SK-N-MC (cell line): ENCODE results near the gene ITPRIPL1.

Source experiments
- EZH2 ChIP-seq: fragments of 200-600 bp; sonication (generic); IDR thresholded peaks from one replicate; pipeline ENCODE4 v1.6.1; 2017; ENCODE audit warnings: antibody characterized with exemption
- POLR2AphosphoS5 ChIP-seq: IDR thresholded peaks from 2 replicates; pipeline ENCODE4 v1.6.1; 2012; ENCODE audit warnings: mild to moderate bottlenecking, low read depth, low read length, borderline replicate concordance

- no peak for TF ChIP-seq POLR2AphosphoS5
- no peak for TF ChIP-seq EZH2
Measured at GRCh38 chr2:96359866-96360265, 34.7 kb downstream of the ITPRIPL1 start.
